Muscle layer of colon (tissue), 2 donors: Measurements from ENCODE around the gene LCN9.

Experiments used
- H3K27ac ChIP-seq: one replicate; pipeline ENCODE4 v1.7.0; 2013; ENCODE audit warnings: low read depth, mild to moderate bottlenecking, low read length, moderate library complexity
- H3K27me3 ChIP-seq, 2 donors: one replicate each; pipeline ENCODE4 v1.7.0; 2013; ENCODE audit warnings: low read length in 2 of 2, mild to moderate bottlenecking in 2 of 2; ENCODE audit not compliant: insufficient read depth in 2 of 2, control insufficient read depth in 1 of 2
- H3K36me3 ChIP-seq: one replicate; pipeline ENCODE4 v1.7.0; 2013; ENCODE audit warnings: mild to moderate bottlenecking, low read length; ENCODE audit not compliant: insufficient read depth
- H3K4me1 ChIP-seq: one replicate; pipeline ENCODE4 v1.7.0; 2013; ENCODE audit warnings: mild to moderate bottlenecking, low read length; ENCODE audit not compliant: insufficient read depth
- H3K4me3 ChIP-seq, 2 donors: one replicate each; pipeline ENCODE4 v1.7.0; 2013; ENCODE audit warnings: low read length in 2 of 2, low read depth in 1 of 2, mild to moderate bottlenecking in 1 of 2, moderate library complexity in 1 of 2
- H3K9ac ChIP-seq: one replicate; pipeline ENCODE4 v1.7.0; 2013; ENCODE audit warnings: low read length
- H3K9me3 ChIP-seq: one replicate; pipeline ENCODE4 v1.7.0; 2013; ENCODE audit warnings: mild to moderate bottlenecking, low read length
- donor health status: abdominal sarcoma.
- donor health status: Adenocarcinoma of cecum.

Gene LCN9

DNA sequence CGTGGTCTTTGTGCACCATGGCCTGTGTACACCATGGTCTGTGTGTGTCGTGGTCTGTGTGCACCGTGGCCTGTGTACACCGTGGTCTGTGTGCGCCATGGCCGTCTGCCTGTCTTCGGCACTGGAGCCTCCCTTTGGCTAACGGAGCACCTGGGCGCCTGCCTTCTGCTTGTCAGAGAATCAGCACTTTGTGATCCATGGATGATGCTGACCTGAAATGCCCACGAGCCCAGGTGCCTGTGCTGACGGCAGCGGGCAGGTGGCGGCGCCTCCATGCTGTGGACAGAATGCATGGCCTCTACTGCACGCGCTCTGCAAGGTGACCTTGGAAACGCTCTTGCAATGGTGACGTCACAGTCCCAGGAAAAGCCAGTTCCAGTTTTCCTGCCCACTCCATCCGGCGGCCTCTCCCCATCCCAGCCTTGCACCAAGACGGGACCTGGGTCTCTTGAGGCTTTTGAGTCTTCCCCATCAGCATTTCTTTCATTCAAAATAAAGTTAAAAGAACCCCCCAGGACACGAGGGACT is 14.6 kb downstream of the LCN9 start:
- no peaks in the 10 kb centered on the region for H3K36me3 ChIP-seq
- no peaks in the 10 kb centered on the region for H3K27me3 ChIP-seq
- no peak overlapping the region for H3K27ac ChIP-seq
- no peaks in the 10 kb centered on the region for H3K4me1 ChIP-seq
- no peak overlapping the region for H3K9ac ChIP-seq
- H3K4me3 ChIP-seq, result no peak overlapping the region
- no peaks in the 10 kb centered on the region for H3K9me3 ChIP-seq

DNA sequence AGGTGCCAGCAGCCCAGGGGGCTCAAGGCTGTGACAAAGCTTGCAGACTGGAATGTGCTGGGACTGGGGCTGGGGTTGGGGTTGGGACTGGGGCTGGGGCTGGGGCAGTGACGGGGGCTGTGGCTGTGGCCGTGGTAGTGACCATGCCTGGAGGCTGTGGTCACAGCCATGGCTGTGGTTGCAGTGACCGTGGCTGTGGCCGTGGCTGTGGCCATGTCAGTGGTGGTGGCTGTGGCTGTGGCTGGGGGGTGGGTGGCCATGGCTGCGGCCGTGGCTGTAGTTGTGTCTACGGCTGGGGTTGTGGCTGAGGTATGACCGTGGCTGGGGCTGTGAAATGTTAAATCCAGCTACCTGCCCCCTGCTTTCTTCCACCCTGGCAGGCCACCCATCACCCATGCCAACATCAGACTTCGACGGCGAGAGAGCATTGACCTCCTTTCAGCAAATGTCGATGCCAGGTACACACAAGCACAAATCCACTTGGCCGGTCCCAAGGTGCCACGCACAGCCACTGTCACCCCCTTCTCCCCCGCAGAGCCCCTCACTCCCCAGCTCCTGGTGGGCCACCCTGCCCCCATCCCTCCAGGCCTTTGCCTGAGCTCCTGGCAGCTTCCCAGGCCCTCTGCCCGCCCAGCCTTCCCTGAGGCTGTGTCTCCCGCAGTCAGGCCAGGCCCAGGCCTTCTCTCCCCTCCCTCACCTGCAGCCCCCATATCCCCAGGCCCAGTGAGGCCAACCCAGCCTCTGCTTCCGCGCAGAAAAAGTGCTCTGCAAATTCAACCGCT is 15.3 kb downstream of the LCN9 start:
- no peaks in the 10 kb centered on the region for H3K4me1 ChIP-seq
- H3K4me3 ChIP-seq, result no peak overlapping the region
- H3K9me3 ChIP-seq, result no peaks in the 10 kb centered on the region
- peaks cover 0 to 5% of the 10 kb centered on the region in 2 donors for H3K27me3 ChIP-seq
- H3K36me3 ChIP-seq, result no peaks in the 10 kb centered on the region
- H3K9ac ChIP-seq, result no peak overlapping the region
- H3K27ac ChIP-seq, result no peak overlapping the region

DNA sequence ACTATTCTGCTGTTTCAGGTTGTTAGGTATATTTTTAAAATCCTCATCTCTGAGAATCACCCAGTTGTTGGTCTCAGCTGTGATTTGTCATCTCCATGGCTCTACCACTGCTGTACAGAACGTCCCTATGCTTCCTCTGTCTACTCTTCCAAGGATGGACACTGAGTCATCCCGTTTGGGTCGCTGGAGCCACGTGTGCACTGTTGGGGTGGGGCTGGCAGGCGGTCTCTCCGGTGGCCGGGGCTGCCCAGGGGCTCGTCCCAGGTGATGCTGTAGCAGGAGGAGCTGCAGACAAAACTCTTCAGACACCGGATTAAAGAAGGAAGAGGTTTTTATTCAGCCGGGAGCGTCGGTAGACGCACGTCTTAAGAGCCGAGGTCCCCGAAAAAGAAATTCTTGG is 16.9 kb downstream of the LCN9 start:
- Histone ChIP-seq H3K9me3 (no peaks in the 10 kb centered on the region), H3K27me3 (peaks cover 0 to 11% of the 10 kb centered on the region in 2 donors), H3K4me1 (no peaks in the 10 kb centered on the region), H3K9ac (no peak overlapping the region), H3K36me3 (no peaks in the 10 kb centered on the region), H3K27ac (no peak overlapping the region), H3K4me3 (no peak overlapping the region)

DNA sequence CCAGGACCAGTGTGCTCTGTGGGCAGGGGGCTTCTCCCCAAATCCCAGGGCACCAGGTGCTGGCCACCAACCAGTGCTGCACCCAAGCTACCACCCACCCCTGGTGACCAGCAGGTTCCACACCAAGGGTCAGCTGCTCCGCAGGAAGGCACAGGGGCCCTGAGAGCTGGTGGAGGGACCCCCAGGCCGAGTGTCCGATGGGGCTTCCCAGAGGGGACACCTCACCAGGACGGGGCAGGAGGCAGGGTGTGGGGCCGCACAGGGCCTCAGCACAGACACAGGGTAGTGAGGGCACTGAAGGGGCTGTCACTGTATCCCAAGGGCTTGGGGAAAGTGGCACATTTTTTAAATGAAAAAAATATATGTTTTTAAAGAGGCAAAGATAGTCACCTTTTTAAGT is 18.1 kb downstream of the LCN9 start:
- Histone ChIP-seq H3K4me3 (no peak overlapping the region), H3K27me3 (peaks cover 0 to 11% of the 10 kb centered on the region in 2 donors), H3K9me3 (no peaks in the 10 kb centered on the region), H3K9ac (no peak overlapping the region), H3K27ac (no peak overlapping the region), H3K36me3 (no peaks in the 10 kb centered on the region), H3K4me1 (no peaks in the 10 kb centered on the region)

DNA sequence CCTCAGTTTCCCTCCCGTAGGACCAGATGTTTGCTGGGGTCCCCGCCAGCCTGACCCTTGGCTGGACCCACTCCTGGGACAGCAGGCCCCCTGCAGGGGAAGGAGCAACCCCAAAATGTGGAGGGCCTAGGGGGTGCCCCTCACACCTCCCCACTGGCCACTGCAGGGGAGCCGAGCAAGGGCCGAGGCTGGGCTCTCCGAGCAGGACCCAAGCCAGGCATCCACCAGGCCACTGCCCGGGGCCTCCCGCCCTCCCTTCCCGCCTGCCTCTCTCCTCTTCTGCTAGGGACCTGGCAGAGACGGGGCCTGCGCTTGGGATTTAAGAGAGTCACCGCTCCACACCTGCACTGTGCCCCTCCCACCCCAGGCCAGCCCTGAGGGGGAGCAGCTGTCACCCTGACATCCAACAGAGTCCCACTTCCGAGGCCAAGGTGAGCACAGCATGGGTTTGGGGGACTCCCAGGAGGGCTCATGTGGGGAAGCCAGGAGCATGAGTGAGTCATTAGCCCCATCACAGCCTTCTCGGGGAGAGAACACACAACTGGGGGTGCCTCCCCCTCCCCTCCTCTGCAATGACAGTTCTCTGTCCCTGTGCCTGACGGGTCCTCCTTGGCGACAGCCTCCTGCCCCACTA is 20.4 kb downstream of the LCN9 start:
- Histone ChIP-seq H3K36me3 (no peaks in the 10 kb centered on the region), H3K9ac (no peak overlapping the region), H3K9me3 (no peaks in the 10 kb centered on the region), H3K27ac (no peak overlapping the region), H3K27me3 (peaks cover 0 to 11% of the 10 kb centered on the region in 2 donors), H3K4me3 (no peak overlapping the region), H3K4me1 (no peaks in the 10 kb centered on the region)

DNA sequence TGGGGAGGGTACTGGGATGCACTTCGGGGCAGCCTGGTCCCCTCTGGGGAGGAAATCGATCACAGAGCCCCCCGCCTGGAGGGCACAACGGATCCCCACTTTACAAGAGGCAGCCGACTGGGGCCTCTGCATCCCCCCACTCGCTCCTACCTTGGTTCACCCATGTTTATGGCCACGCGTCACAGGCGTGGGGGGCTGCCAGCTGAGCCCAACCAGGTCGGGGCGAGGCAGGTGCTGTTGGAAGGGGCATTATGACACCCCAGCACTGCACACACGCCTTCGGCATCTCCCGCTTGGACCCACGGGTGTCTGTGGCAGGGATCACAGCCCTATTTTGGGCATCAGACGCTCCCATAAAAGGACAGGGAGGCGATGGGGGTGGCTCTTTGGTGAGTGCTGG is 21.6 kb downstream of the LCN9 start:
- Histone ChIP-seq H3K27me3 (peaks cover 0 to 17% of the 10 kb centered on the region in 2 donors), H3K4me3 (no peak overlapping the region), H3K4me1 (no peaks in the 10 kb centered on the region), H3K27ac (no peak overlapping the region), H3K36me3 (no peaks in the 10 kb centered on the region), H3K9me3 (no peaks in the 10 kb centered on the region), H3K9ac (no peak overlapping the region)

DNA sequence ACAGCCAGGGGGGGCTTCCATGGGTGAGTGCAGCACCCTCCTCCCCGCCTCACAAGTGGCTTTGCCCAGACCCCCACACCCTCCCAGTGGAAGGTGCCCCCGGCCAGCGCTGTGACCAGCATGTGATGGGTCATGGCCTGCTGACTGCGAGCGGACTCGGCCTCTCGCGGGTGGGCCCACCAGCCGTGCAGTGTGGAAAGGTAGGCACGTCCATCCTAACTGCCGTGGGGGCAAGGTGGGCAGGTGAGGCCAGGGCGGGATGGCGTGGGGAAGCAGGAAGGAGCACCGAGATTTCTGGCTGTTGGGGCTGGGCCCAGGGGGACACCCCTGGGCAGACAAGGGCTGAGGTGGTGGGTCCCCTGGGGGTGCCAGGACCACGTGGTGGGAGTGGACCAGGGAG is 24.1 kb downstream of the LCN9 start:
- H3K4me1 ChIP-seq, result no peaks in the 10 kb centered on the region
- H3K9me3 ChIP-seq, result no peaks in the 10 kb centered on the region
- H3K9ac ChIP-seq, result no peak overlapping the region
- peaks cover 0 to 17% of the 10 kb centered on the region in 2 donors for H3K27me3 ChIP-seq
- H3K36me3 ChIP-seq, result no peaks in the 10 kb centered on the region
- no peak overlapping the region for H3K27ac ChIP-seq
- H3K4me3 ChIP-seq, result no peak overlapping the region

DNA sequence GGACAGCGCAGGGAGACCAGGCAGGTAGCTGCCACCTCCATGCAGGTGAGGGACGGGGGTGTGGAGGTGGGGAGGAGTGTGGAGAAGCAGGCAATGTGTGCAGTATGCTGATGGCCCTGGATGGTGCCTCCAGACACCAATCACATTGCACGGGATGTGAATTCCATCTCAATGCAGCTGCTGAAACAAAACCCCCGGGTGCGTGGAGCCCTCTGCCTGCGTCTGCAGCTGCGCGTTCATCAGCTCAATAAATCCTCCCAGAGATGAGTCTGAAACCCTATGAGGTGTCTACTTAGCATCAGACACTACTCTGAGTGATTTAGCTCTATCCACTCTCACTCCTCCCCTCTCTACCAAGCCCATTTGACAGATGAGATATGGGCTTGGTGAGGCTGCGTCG is 25.9 kb downstream of the LCN9 start:
- H3K27ac ChIP-seq, result no peak overlapping the region
- H3K9me3 ChIP-seq, result no peaks in the 10 kb centered on the region
- H3K9ac ChIP-seq, result no peak overlapping the region
- peaks cover 0 to 17% of the 10 kb centered on the region in 2 donors for H3K27me3 ChIP-seq
- H3K4me3 ChIP-seq, result no peak overlapping the region
- H3K4me1 ChIP-seq, result no peaks in the 10 kb centered on the region
- H3K36me3 ChIP-seq, result no peaks in the 10 kb centered on the region

DNA sequence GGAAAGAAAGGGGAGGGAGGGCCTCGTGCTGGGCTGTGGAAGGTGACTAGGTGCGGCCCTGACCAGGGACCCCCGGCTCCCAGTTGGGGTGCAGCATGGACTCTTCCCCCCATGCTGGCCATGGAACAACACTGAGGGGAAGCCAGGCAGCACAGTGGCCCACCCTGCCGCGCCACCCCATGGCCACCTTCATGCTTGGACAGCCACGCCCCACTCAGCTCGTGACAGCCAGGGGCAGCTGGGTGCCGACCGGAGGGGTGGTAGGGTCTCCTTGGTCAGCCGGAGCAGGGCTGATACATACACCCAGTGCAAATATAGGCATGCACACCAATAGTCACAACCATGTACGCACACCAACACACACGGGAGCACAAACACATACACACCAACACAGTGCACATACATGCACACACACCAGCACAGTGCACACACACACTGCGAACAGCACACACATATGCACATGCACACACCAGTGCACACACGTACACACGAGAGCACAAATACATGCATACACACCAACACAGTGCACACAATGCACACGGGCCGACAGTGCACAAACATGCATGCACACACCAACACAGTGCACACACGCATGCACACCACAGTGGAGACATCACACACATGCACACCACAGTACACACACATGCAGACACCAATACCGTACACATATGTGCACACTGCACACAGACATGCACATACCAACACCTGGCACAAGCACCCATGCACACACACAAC is 27.9 kb downstream of the LCN9 start:
- H3K27me3 ChIP-seq, result peaks cover 0 to 13% of the 10 kb centered on the region in 2 donors
- no peaks in the 10 kb centered on the region for H3K4me1 ChIP-seq

DNA sequence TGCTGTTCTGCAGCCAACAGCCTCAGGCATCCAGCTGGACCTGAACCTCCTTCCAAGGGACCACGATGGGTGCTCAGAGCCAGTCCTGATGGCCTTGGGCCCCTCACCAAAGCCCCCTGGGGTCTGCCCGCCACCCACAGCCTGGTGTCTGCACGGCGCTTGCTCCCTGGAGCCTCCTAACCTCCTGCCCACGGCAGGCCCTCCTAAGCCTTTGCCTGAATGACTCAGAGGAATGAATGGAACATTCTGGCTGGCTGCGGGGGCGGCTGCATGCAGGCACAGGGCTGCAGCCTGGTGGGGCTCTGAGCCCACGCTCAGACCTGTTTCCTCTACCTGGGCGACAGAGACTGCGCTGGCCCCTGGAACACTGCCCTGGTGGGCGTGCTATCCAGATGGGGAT is 29.3 kb downstream of the LCN9 start:
- Histone ChIP-seq H3K9ac (no peak overlapping the region), H3K27me3 (peaks cover 0 to 13% of the 10 kb centered on the region in 2 donors), H3K4me3 (no peak overlapping the region), H3K36me3 (no peaks in the 10 kb centered on the region), H3K27ac (no peak overlapping the region), H3K4me1 (no peaks in the 10 kb centered on the region), H3K9me3 (no peaks in the 10 kb centered on the region)

More for the DNA sequence above, 27.9 kb downstream of the LCN9 start:
- no peak overlapping the region for H3K27ac ChIP-seq
- no peaks in the 10 kb centered on the region for H3K9me3 ChIP-seq
- H3K4me3 ChIP-seq, result no peak overlapping the region
- no peak overlapping the region for H3K9ac ChIP-seq
- no peaks in the 10 kb centered on the region for H3K36me3 ChIP-seq

DNA sequence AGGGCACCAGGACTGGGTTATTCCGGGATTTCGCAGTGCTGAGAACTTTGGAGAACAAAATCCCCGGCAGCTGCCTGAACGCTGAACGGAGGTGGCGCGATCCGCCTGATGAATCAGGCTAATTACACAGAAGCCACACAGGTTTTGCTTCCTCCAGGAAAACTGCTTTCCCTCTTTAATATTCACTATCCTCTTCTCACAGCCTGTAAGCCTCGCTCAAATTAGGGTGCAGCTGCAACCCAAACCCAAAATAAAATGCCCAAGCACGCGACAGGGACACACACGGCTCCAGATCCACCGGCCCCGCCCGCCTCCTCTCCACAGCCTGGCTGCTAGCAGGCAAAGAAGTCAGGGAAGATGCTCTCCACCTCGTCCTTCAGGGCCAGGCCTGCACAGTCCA is 30.2 kb downstream of the LCN9 start:
- peaks cover 0 to 13% of the 10 kb centered on the region in 2 donors for H3K27me3 ChIP-seq

More for the DNA sequence above, 30.2 kb downstream of the LCN9 start:
- Histone ChIP-seq H3K36me3 (no peaks in the 10 kb centered on the region), H3K9me3 (no peaks in the 10 kb centered on the region), H3K4me1 (no peaks in the 10 kb centered on the region), H3K9ac (no peak overlapping the region), H3K27ac (no peak overlapping the region), H3K4me3 (no peak overlapping the region)
